K562 (cell line): ENCODE measurements around the gene MIDN. TPM values are rescaled to one million over a fixed set of nuclear protein-coding genes. Genes with fewer than 3 reads are reported as not detected.

Experiments
- ARHGAP35 ChIP-seq: fragments of 450-650 bp; IDR thresholded peaks from 2 replicates; pipeline ENCODE4 v1.6.1; 2018; ENCODE audit not compliant: partially characterized antibody
- HNRNPH1 ChIP-seq: fragments of 200-400 bp; formaldehyde crosslinking; optimal IDR thresholded peaks from 2 replicates; pipeline ENCODE3; 2017; ENCODE audit warnings: low read depth, mild to moderate bottlenecking, low read length, moderate library complexity
- KDM1A ChIP-seq, 2 experiments: fragments of 450-650 bp; IDR thresholded peaks; 2 replicates each; pipeline ENCODE4 v1.6.1; 2016; ENCODE audit warnings: mild to moderate bottlenecking in 2 of 2
- MAZ ChIP-seq, 2 experiments: fragments of 450-650 bp in 1 of 2; sonication (generic) in 1 of 2; formaldehyde crosslinking; IDR thresholded peaks in 1 of 2; conservative IDR thresholded peaks in 1 of 2; 2 replicates each; pipeline versions ENCODE4 v1.4.0 to v1.5.0; 2020; ENCODE audit warnings: mild to moderate bottlenecking in 1 of 2, missing genetic modification reagents in 1 of 2
- RAD21 ChIP-seq, 2 experiments: fragments of 250-450 bp in 1 of 2; fragments of 450-650 bp in 1 of 2; sonication (Bioruptor Pico) in 1 of 2; formaldehyde crosslinking in 1 of 2; IDR thresholded peaks in 1 of 2; conservative IDR thresholded peaks in 1 of 2; 2 replicates each; pipeline versions ENCODE4 v1.4.0 to v1.8.0; 2020 to 2022; ENCODE audit warnings: mild to moderate bottlenecking in 2 of 2, moderate library complexity in 1 of 2
- RREB1 ChIP-seq: fragments of 250-450 bp; sonication (Bioruptor Pico); IDR thresholded peaks from 2 replicates; pipeline ENCODE4 v1.4.0; 2020
- SMAD1 ChIP-seq: fragments of 150-350 bp; IDR thresholded peaks from 2 replicates; pipeline ENCODE4 v1.6.1; 2014; ENCODE audit warnings: low read length, low read depth; ENCODE audit not compliant: partially characterized antibody
- SREBF2 ChIP-seq: sonication (generic); formaldehyde crosslinking; IDR thresholded peaks from 2 replicates; pipeline ENCODE4 v1.4.0; 2020; ENCODE audit warnings: mild to moderate bottlenecking, missing genetic modification reagents
- TAF15 ChIP-seq: fragments of 200-400 bp; formaldehyde crosslinking; IDR thresholded peaks from 2 replicates; pipeline ENCODE4 v1.6.1; 2017; ENCODE audit warnings: mild to moderate bottlenecking, low read depth, low read length, moderate library complexity
- THRA ChIP-seq: fragments of 450-650 bp; IDR thresholded peaks from 2 replicates; pipeline ENCODE4 v1.6.1; 2017; ENCODE audit warnings: mild to moderate bottlenecking, moderate library complexity
- ZFP36 ChIP-seq: fragments of 150-350 bp; IDR thresholded peaks from 2 replicates; pipeline ENCODE4 v1.6.1; 2018; ENCODE audit warnings: low read length, low read depth; ENCODE audit not compliant: partially characterized antibody
- ZNF197 ChIP-seq: fragments of 200-800 bp; sonication (Bioruptor generic); IDR thresholded peaks from 2 replicates; pipeline ENCODE4 v1.6.1; 2016; ENCODE audit warnings: low read depth, missing genetic modification characterization, missing compliant biosample characterization
- ZNF444 ChIP-seq: fragments of 250-450 bp; sonication (Bioruptor Pico); IDR thresholded peaks from 2 replicates; pipeline ENCODE4 v1.4.0; 2020; ENCODE audit warnings: mild to moderate bottlenecking, moderate library complexity
- ZNF668 ChIP-seq: fragments of 250-450 bp; sonication (Bioruptor Pico); IDR thresholded peaks from 2 replicates; pipeline ENCODE4 v1.8.0; 2022; ENCODE audit warnings: mild to moderate bottlenecking, inconsistent platforms
- polyA plus RNA-seq, 8 experiments: library from polyadenylated mRNA; depleted of rRNA in 4 of 8; stranded (reverse) in 5 of 8; unstranded in 3 of 8; fragments of >200 nt; fragmentation: Nextera tagmentation in 2 of 8; fragmentation: Illumina TruSeq in 1 of 8; extraction: Ambion mirVana in 2 of 8; extraction: Trizol in 1 of 8; gene quantifications; 2 replicates each; pipeline versions ENCODE4 v1.2.1 to v1.2.3, GENCODE V29; 2011 to 2014; ENCODE audit warnings: inconsistent platforms in 1 of 8, missing spikeins in 1 of 8
- total RNA-seq, 7 experiments: library from RNA; depleted of rRNA in 6 of 7; stranded (reverse); fragments of >200 nt in 6 of 7; fragmentation: Illumina TruSeq in 2 of 7; extraction: Trizol in 2 of 7; gene quantifications; 2 replicates each; pipeline versions ENCODE4 v1.2.1 to v1.2.3, GENCODE V29; 2011 to 2021; ENCODE audit warnings: low replicate concordance in 1 of 7
- TF ChIP-seq, protein P1 (sequence below): fragments of 250-450 bp; sonication (Bioruptor Pico); IDR thresholded peaks from 2 replicates; pipeline ENCODE4 v1.5.0; 2021
- TF ChIP-seq, protein P2 (sequence below), 2 experiments: fragments of 450-650 bp; conservative IDR thresholded peaks; 2 replicates each; pipeline ENCODE4 v1.6.1; 2017; ENCODE audit warnings: mild to moderate bottlenecking in 2 of 2, moderate library complexity in 2 of 2

MIDN gene
- total and polyA plus RNA-seq, 9 of the 15 experiments (the other 6 are each of a cell fraction or from before 2014, with no cell fraction given), result 0.17 to 120 (median 10.1) TPM

GRCh38 chr19:1294688-1295087 lies 46.3 kb downstream of the MIDN start (continued):
- TF ChIP-seq HNRNPH1 (no peak), ZNF668 (CRISPR knock-in tag) (no peak), KDM1A (IDR thresholded peaks at IDR 0.05) (0 out of 4 replicates have a peak, but pooled peaks have one; percentile 12 to 39), SREBF2 (CRISPR knock-in tag) (no peak), RAD21 (CRISPR knock-in tag; conservative IDR thresholded peaks at IDR 0.05 in 1 of 2, IDR thresholded peaks at IDR 0.05 in 1 of 2) (no peak), SMAD1 (no peak), MAZ (CRISPR knock-in tag; conservative IDR thresholded peaks at IDR 0.05 in 1 of 2, IDR thresholded peaks at IDR 0.05 in 1 of 2) (no peak), ARHGAP35 (no peak), THRA (no peak), ZNF444 (CRISPR knock-in tag) (no peak), ZFP36 (peak; percentile 94), RREB1 (CRISPR knock-in tag) (no peak), TAF15 (no peak), ZNF197 (CRISPR knock-in tag) (no peak)
- TF ChIP-seq, protein P1, sequence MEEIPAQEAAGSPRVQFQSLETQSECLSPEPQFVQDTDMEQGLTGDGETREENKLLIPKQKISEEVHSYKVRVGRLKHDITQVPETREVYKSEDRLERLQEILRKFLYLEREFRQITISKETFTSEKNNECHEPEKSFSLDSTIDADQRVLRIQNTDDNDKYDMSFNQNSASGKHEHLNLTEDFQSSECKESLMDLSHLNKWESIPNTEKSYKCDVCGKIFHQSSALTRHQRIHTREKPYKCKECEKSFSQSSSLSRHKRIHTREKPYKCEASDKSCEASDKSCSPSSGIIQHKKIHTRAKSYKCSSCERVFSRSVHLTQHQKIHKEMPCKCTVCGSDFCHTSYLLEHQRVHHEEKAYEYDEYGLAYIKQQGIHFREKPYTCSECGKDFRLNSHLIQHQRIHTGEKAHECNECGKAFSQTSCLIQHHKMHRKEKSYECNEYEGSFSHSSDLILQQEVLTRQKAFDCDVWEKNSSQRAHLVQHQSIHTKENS (CRISPR knock-in tag), result no peak
- TF ChIP-seq, protein P2, sequence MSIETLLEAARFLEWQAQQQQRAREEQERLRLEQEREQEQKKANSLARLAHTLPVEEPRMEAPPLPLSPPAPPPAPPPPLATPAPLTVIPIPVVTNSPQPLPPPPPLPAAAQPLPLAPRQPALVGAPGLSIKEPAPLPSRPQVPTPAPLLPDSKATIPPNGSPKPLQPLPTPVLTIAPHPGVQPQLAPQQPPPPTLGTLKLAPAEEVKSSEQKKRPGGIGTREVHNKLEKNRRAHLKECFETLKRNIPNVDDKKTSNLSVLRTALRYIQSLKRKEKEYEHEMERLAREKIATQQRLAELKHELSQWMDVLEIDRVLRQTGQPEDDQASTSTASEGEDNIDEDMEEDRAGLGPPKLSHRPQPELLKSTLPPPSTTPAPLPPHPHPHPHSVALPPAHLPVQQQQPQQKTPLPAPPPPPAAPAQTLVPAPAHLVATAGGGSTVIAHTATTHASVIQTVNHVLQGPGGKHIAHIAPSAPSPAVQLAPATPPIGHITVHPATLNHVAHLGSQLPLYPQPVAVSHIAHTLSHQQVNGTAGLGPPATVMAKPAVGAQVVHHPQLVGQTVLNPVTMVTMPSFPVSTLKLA (conservative IDR thresholded peaks at IDR 0.05), result no peak
